ENCODE measurements around the gene MAF.

DNA sequence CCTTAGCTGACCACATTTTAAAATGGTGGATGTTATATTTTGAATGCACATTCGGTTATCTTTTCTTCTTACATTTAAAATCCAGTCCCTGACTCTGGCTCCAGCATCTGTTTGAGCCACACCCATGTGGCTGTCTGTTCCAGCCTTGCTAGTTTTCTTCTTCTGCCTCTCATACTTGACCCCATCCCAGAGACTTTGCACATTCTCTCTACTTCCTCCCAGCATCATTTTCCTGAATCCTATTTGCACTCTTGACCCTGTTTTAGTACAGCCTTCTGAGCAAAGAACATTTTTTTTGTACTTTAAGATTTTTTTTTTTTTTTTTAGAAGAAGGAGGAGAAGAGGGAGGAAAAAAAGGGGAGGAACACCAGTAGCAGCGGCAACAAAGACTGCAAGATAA lies 23.3 kb upstream of the MAF start:
- TF ChIP-seq, protein P1, sequence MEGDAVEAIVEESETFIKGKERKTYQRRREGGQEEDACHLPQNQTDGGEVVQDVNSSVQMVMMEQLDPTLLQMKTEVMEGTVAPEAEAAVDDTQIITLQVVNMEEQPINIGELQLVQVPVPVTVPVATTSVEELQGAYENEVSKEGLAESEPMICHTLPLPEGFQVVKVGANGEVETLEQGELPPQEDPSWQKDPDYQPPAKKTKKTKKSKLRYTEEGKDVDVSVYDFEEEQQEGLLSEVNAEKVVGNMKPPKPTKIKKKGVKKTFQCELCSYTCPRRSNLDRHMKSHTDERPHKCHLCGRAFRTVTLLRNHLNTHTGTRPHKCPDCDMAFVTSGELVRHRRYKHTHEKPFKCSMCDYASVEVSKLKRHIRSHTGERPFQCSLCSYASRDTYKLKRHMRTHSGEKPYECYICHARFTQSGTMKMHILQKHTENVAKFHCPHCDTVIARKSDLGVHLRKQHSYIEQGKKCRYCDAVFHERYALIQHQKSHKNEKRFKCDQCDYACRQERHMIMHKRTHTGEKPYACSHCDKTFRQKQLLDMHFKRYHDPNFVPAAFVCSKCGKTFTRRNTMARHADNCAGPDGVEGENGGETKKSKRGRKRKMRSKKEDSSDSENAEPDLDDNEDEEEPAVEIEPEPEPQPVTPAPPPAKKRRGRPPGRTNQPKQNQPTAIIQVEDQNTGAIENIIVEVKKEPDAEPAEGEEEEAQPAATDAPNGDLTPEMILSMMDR (IDR thresholded peaks at IDR 0.05; ENCODE audit: low read depth, low read length), result no peak
- no peak for TF ChIP-seq EZH2phosphoT487 (IDR thresholded peaks at IDR 0.05; ENCODE audit: low read depth)
